Astrocyte (in vitro differentiated cells and primary cell): Measurements from ENCODE around the gene TAF1B.

ENCODE experiments used
- EZH2 ChIP-seq: IDR thresholded peaks from 2 replicates; pipeline ENCODE4 v1.6.1; 2012; ENCODE audit warnings: mild to moderate bottlenecking, low read length, inconsistent platforms; ENCODE audit not compliant: insufficient read depth
- TF ChIP-seq, protein P1 (sequence below): IDR thresholded peaks from 2 replicates; pipeline ENCODE4 v1.5.1; 2011; ENCODE audit warnings: low read depth, mild to moderate bottlenecking, inconsistent platforms, low read length, moderate library complexity; ENCODE audit not compliant: insufficient read depth

DNA sequence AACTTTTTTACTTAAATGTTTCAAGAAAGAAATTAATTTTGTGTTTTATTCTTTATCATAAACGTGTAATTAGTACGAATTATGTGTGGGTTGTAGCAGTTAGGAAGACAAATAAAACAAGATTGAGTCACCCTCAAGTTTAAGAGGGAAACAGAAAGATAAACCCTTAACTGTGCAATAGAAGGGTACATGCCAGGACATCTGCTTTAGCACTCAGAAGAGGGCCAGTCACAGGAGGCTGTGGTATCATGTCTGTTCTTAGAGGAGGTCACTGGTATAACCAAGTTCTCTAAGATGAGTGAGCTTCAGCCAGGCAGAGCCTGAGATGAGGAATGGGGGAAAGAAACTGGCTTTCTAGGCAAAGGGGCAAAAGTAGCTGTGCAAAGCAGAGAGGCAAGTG lies 65.8 kb downstream of the TAF1B start:
- no peak for TF ChIP-seq EZH2
- TF ChIP-seq, protein P1, sequence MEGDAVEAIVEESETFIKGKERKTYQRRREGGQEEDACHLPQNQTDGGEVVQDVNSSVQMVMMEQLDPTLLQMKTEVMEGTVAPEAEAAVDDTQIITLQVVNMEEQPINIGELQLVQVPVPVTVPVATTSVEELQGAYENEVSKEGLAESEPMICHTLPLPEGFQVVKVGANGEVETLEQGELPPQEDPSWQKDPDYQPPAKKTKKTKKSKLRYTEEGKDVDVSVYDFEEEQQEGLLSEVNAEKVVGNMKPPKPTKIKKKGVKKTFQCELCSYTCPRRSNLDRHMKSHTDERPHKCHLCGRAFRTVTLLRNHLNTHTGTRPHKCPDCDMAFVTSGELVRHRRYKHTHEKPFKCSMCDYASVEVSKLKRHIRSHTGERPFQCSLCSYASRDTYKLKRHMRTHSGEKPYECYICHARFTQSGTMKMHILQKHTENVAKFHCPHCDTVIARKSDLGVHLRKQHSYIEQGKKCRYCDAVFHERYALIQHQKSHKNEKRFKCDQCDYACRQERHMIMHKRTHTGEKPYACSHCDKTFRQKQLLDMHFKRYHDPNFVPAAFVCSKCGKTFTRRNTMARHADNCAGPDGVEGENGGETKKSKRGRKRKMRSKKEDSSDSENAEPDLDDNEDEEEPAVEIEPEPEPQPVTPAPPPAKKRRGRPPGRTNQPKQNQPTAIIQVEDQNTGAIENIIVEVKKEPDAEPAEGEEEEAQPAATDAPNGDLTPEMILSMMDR, result no peak
